Epithelial cell of proximal tubule (primary cell): ENCODE measurements around the gene VPS8. TPM values are rescaled to one million over a fixed set of nuclear protein-coding genes. Genes with fewer than 3 reads are reported as not detected.

Experiments used
- DNase-seq: peaks from one replicate; pipeline ENCODE4 v3.0.0-alpha.2; 2011; ENCODE audit warnings: low read depth
- H3K4me3 ChIP-seq: 2 replicates; pipeline ENCODE4 v1.5.1; 2011; ENCODE audit warnings: low read depth, mild to moderate bottlenecking, low read length
- CTCF ChIP-seq: conservative IDR thresholded peaks from 2 replicates; pipeline ENCODE4 v1.5.1; 2012; ENCODE audit warnings: low read depth, mild to moderate bottlenecking, low read length
- total RNA-seq: library from RNA; depleted of rRNA; stranded (reverse); fragments of >200 nt; gene quantifications from 2 replicates; pipeline ENCODE4 v1.2.3, GENCODE V29; 2015

VPS8 gene
- total RNA-seq, 1 donor from 2014 or later, result 16.7 TPM

- no peak overlapping the region for H3K4me3 ChIP-seq
- no peak for TF ChIP-seq CTCF
- peak; percentile 4 for DNase-seq
These were observed 269.6 kb downstream of the VPS8 start for GRCh38 chr3:185081521-185081920.

GRCh38 chr3:185082149-185082548, 270.2 kb downstream of the VPS8 start:
- DNase-seq, result peak; percentile 19
- H3K4me3 ChIP-seq, result no peak overlapping the region
- peak; percentile 15 for TF ChIP-seq CTCF

- H3K4me3 ChIP-seq, result no peak overlapping the region
- no peak for DNase-seq
- TF ChIP-seq CTCF, result no peak
These were observed 270.9 kb downstream of the VPS8 start for GRCh38 chr3:185082829-185083228.

GRCh38 chr3:185084402-185084801, 272.4 kb downstream of the VPS8 start:
- no peak for TF ChIP-seq CTCF
- H3K4me3 ChIP-seq, result no peak overlapping the region
- no peak for DNase-seq

GRCh38 chr3:185084901-185085300, 272.9 kb downstream of the VPS8 start:
- peak; percentile 8 for TF ChIP-seq CTCF
- no peak overlapping the region for H3K4me3 ChIP-seq
- no peak for DNase-seq

- no peak for TF ChIP-seq CTCF
- no peak overlapping the region for H3K4me3 ChIP-seq
- no peak for DNase-seq
These were observed 275.5 kb downstream of the VPS8 start for GRCh38 chr3:185087419-185087818.

GRCh38 chr3:185089343-185089742, 277.4 kb downstream of the VPS8 start:
- DNase-seq, result peak; percentile 7
- TF ChIP-seq CTCF, result no peak
- H3K4me3 ChIP-seq, result no peak overlapping the region
